ENCODE results near the gene SIRPD. TPM values are rescaled to one million over a fixed set of nuclear protein-coding genes. Genes with fewer than 3 reads are reported as not detected.

The SIRPD gene
- total and polyA plus RNA-seq, 2 of the 13 experiments (the other 11 are each of a cell fraction or from before 2014, with no cell fraction given), result not detected

GRCh38 chr20:1489325-1489724 lies 68.2 kb downstream of the SIRPD start:
- no peaks in the 10 kb centered on the region for H3K4me1 ChIP-seq (ENCODE audit: insufficient read depth, low read length)
- intact Hi-C loops (cut with micrococcal nuclease; ENCODE audit: unreplicated experiment) (no loop called here), in situ Hi-C loops (cut with HindIII; ENCODE audit: extremely low pct_ligation_motif_present, low pct_unique_long_range_greater_than_20kb) (no loop called here)
- H3K79me2 ChIP-seq (ENCODE audit: insufficient read depth, low read length), result no peaks in the 10 kb centered on the region
- H2AFZ ChIP-seq (ENCODE audit: low read length), result no peak overlapping the region
- TF ChIP-seq TBX2 (CRISPR knock-in tag; IDR thresholded peaks at IDR 0.05; ENCODE audit: borderline replicate concordance) (no peak), STAG1 (CRISPR knock-in tag; IDR thresholded peaks at IDR 0.05) (no peak), MAX (IDR thresholded peaks at IDR 0.05) (no peak), CREB3 (CRISPR knock-in tag; IDR thresholded peaks at IDR 0.05) (no peak), E2F1 (CRISPR knock-in tag; IDR thresholded peaks at IDR 0.05) (no peak), RFXAP (CRISPR knock-in tag; IDR thresholded peaks at IDR 0.05; ENCODE audit: borderline replicate concordance) (no peak), RXRA (CRISPR knock-in tag; IDR thresholded peaks at IDR 0.05) (no peak), ZNF24 (IDR thresholded peaks at IDR 0.05) (no peak), CENPBD1 (CRISPR knock-in tag; IDR thresholded peaks at IDR 0.05; ENCODE audit: borderline replicate concordance, low read depth) (no peak), ZNF138 (CRISPR knock-in tag; IDR thresholded peaks at IDR 0.05; ENCODE audit: low read depth) (no peak), ZBTB21 (CRISPR knock-in tag; IDR thresholded peaks at IDR 0.05) (no peak), ETV6 (CRISPR knock-in tag; conservative IDR thresholded peaks at IDR 0.05) (no peak), SRF (IDR thresholded peaks at IDR 0.05; ENCODE audit: low read depth, low read length) (no peak), ZNF816 (CRISPR knock-in tag; IDR thresholded peaks at IDR 0.05; ENCODE audit: borderline replicate concordance) (no peak)
- DNase-seq (ENCODE audit: low spot score) (no peak), FAIRE-seq (no peak), ATAC-seq (no peak)
- no peak overlapping the region for H3K9ac ChIP-seq (ENCODE audit: insufficient read depth, low read depth, low read length)
- no TSS peak for BruUV-seq (replicated peaks)
- no peak overlapping the region for H3K4me2 ChIP-seq (ENCODE audit: low read depth, low read length)
- no peaks in the 10 kb centered on the region for H4K20me1 ChIP-seq (ENCODE audit: insufficient read depth, low read length)
- no peak overlapping the region for H3K4me3 ChIP-seq (replicated peaks in 1 of 3; ENCODE audit: insufficient read depth in 1 of 3, low read depth in 2 of 3, low read length in 3 of 3)
- H3K27ac ChIP-seq (ENCODE audit: extremely low read length, insufficient read depth, low read length), result no peak overlapping the region
- POLR2A ChIA-PET, result no interaction called here
- WGBS (ENCODE audit: low lambda C conversion rate), result 17% methylated on average over 2 of the region's 2 CpGs
- CTCF ChIA-PET (ENCODE audit: low intra/inter-chr PET ratio, low total read pairs), result no interaction called here
- no peaks in the 10 kb centered on the region for H3K9me3 ChIP-seq (ENCODE audit: low read length)
- no peaks in the 10 kb centered on the region for H3K36me3 ChIP-seq (replicated peaks in 1 of 2; ENCODE audit: control insufficient read depth in 1 of 2, insufficient read depth in 2 of 2, low read length in 2 of 2)
- H3K27me3 ChIP-seq (ENCODE audit: control insufficient read depth in 1 of 2, insufficient read depth in 2 of 2, low read length in 2 of 2), result peaks cover 2 to 26% of the 10 kb centered on the region in 2 experiments; a peak in 4 of 5 replicates
